SK-N-MC (cell line): Measurements from ENCODE around the gene NOX5.

Experiments used
- DNase-seq: peaks from one replicate; pipeline ENCODE4 v3.0.0-alpha.2; 2011; ENCODE audit warnings: low read depth, low spot score
- H3K27ac ChIP-seq: fragments of 200-600 bp; sonication (generic); 2 replicates; pipeline ENCODE4 v1.5.1; 2016; ENCODE audit warnings: mixed run types
- H3K36me3 ChIP-seq: fragments of 200-600 bp; sonication (generic); 2 replicates; pipeline ENCODE4 v1.6.1; 2017; ENCODE audit warnings: antibody characterized with exemption, low read length, mixed read lengths; ENCODE audit not compliant: insufficient read depth
- H3K4me3 ChIP-seq: fragments of 200-600 bp; sonication (generic); 2 replicates; pipeline ENCODE4 v1.5.1; 2016
- H3K9ac ChIP-seq: fragments of 200-600 bp; sonication (generic); 2 replicates; pipeline ENCODE4 v1.8.0; 2017; ENCODE audit warnings: mixed run types, mixed read lengths; ENCODE audit not compliant: insufficient read length
- H3K9me3 ChIP-seq: fragments of 200-600 bp; sonication (generic); 2 replicates; pipeline ENCODE4 v1.6.1; 2017; ENCODE audit warnings: low read depth, mild to moderate bottlenecking, antibody characterized with exemption, low read length, moderate library complexity, mixed read lengths
- EZH2 ChIP-seq: fragments of 200-600 bp; sonication (generic); IDR thresholded peaks from one replicate; pipeline ENCODE4 v1.6.1; 2017; ENCODE audit warnings: antibody characterized with exemption
- FOXP2 ChIP-seq: optimal IDR thresholded peaks from 2 replicates; pipeline ENCODE3; 2011; ENCODE audit warnings: mild to moderate bottlenecking, moderate library complexity; ENCODE audit not compliant: insufficient read depth; ENCODE audit errors: extremely low read length, control extremely low read depth
- POLR2AphosphoS5 ChIP-seq: IDR thresholded peaks from 2 replicates; pipeline ENCODE4 v1.6.1; 2012; ENCODE audit warnings: mild to moderate bottlenecking, low read depth, low read length, borderline replicate concordance

The NOX5 gene

DNA sequence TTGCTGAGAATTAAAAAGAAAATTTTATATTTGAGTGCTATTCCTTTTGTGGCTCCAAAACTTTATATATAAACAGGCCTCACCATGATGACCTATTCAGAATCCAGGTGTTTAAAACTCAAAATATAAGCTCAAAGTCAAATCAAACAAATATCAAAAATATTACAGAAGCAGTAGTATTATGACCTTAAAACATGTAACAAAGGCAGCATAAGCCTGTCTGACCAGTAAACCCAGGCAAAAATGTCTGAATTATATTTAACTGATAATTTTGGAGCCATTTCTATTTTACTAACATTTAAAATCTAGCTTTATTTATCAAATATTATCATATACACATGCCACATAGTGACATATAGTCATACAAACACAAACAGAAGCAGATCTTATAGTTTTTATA lies 6.4 kb upstream of the NOX5 start:
- Histone ChIP-seq H3K4me3 (no peak overlapping the region), H3K27ac (no peak overlapping the region), H3K9me3 (no peaks in the 10 kb centered on the region), H3K36me3 (no peaks in the 10 kb centered on the region), H3K9ac (no peak overlapping the region)
- no peak for DNase-seq
- TF ChIP-seq POLR2AphosphoS5 (no peak), EZH2 (no peak), FOXP2 (no peak)

- Histone ChIP-seq H3K9ac (no peak overlapping the region), H3K36me3 (no peaks in the 10 kb centered on the region), H3K27ac (no peak overlapping the region), H3K9me3 (no peaks in the 10 kb centered on the region), H3K4me3 (no peak overlapping the region)
- DNase-seq = no peak
- TF ChIP-seq FOXP2 (no peak), EZH2 (no peak), POLR2AphosphoS5 (no peak)
These were observed 5.2 kb upstream of the NOX5 start for GRCh38 chr15:69009341-69009740.

GRCh38 chr15:69011641-69012040 lies 2.9 kb upstream of the NOX5 start:
- H3K36me3 ChIP-seq = no peaks in the 10 kb centered on the region
- no peak overlapping the region for H3K9ac ChIP-seq
- H3K27ac ChIP-seq = no peak overlapping the region
- DNase-seq = no peak
- no peak overlapping the region for H3K4me3 ChIP-seq
- no peaks in the 10 kb centered on the region for H3K9me3 ChIP-seq
- TF ChIP-seq EZH2 = no peak
- TF ChIP-seq FOXP2 = no peak
- no peak for TF ChIP-seq POLR2AphosphoS5

GRCh38 chr15:69012761-69013364 lies 1.6 kb upstream of the NOX5 start:
- no peak for DNase-seq
- H3K36me3 ChIP-seq = no peaks in the 10 kb centered on the region
- TF ChIP-seq FOXP2 (no peak), POLR2AphosphoS5 (no peak), EZH2 (no peak)

DNA sequence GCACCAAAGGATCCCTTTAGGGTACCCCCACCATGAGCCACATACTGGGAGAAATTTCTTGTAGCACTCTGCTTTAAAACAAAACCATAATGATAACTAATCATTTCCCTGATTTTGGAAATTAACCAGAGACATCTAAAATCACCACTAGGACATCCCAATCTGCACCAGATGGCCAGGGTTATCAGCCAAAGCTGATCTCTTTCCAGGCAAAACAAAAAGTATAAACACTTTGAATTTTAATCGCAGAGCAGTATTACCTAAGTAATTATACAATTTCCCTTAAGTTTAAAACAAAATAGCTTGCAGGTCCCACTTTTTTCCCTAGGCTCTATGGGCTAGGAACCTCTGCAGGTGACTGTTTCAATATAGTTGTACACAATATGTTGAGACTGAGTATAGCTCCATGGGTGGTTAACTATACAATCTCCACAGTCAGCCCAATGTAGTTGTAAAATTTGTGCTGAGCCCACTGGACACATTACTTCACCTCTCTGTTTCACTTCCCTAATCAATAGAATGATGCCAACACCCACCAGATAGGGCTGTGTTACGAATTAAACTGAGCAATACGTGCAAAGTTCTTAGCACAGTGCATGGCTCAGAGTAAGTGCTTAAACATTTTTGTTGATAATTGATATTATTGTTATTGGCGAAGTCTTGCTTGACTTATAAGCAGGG lies 629 bp upstream of the NOX5 start:
- DNase-seq = no peak
- Histone ChIP-seq H3K27ac (no peak overlapping the region), H3K9me3 (no peaks in the 10 kb centered on the region)

More at GRCh38 chr15:69012761-69013364, 1.6 kb upstream of the NOX5 start:
- no peak overlapping the region for H3K9ac ChIP-seq
- H3K9me3 ChIP-seq = no peaks in the 10 kb centered on the region
- no peak overlapping the region for H3K27ac ChIP-seq
- H3K4me3 ChIP-seq = no peak overlapping the region

DNA sequence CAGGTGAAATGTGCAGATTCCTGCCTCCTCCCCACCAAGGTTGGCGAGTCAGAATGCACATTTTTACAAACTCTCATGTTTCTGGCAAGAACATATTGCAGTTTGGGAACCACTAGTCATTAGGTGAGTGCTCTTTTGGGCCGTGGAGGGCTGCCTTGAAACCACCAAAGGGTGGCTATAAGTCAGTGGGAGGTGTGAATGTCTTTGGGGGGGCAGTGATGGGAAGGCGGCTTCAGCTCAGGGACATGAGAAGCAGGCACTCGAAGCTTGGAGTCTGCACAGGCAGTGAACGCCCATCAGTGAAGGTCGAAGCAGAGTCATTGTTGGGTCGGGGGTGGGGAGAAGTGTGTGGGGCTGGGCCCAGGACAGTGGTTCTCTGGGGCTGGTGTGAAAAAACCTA lies 1.1 kb downstream of the NOX5 start:
- Histone ChIP-seq H3K9me3 (no peaks in the 10 kb centered on the region), H3K36me3 (no peaks in the 10 kb centered on the region), H3K4me3 (no peak overlapping the region), H3K9ac (no peak overlapping the region), H3K27ac (no peak overlapping the region)
- DNase-seq = no peak
- TF ChIP-seq POLR2AphosphoS5 = no peak
- TF ChIP-seq EZH2 = no peak
- no peak for TF ChIP-seq FOXP2

More for the DNA sequence above, 629 bp upstream of the NOX5 start:
- Histone ChIP-seq H3K9ac (no peak overlapping the region), H3K36me3 (no peaks in the 10 kb centered on the region), H3K4me3 (no peak overlapping the region)
- no peak for TF ChIP-seq EZH2
- TF ChIP-seq FOXP2 = no peak
- no peak for TF ChIP-seq POLR2AphosphoS5

DNA sequence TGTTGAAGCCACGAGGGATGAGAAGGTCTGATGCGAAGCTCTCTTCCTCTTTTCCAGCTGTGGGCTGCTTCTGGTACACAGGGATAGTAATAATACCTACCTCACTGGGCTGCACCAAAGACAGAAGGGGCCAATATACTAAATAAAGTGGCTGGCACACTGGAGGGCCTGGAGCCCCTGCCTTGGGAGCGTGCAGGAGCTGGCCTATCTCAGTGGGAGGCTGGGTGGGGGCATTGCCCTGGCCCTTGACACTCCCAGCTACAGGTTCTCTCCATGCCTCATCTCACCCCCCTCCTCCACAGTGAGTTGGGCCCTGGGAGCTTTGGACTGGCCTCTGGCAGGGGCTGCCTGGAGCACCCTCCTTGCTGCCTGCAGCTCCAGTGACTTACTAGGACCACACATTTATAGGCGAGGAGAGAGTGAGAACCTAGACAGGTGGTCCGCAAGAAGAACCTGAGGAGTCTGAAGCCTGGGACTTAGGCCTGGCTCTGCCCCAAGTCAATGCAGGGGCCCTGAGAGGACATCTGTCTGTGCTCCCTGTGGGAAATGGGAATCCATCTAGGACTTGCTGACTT lies 1.6 kb downstream of the NOX5 start:
- Histone ChIP-seq H3K36me3 (no peaks in the 10 kb centered on the region), H3K4me3 (no peak overlapping the region), H3K9me3 (no peaks in the 10 kb centered on the region), H3K27ac (no peak overlapping the region), H3K9ac (no peak overlapping the region)
- TF ChIP-seq FOXP2 (no peak), POLR2AphosphoS5 (no peak), EZH2 (no peak)
- no peak for DNase-seq

DNA sequence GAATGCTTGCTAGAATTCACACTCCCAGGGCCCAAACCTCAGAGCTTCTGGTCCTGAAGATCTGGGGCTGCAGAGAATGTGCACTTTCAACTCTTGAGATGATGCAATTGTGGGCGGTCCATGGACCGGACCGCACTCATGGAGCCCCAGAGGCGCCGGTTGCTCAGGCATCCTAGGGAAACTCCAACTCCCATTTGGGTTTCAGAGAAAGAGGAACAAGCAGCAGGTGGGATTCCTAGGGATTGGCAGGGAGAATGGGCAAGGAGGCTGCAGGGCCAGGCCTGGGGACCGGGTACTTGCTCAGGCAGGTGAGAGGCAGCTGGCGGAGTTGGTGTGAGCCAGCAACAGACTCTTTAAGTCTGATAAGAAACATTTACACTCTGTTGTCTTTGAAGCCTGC lies 3.5 kb downstream of the NOX5 start:
- H3K9ac ChIP-seq = no peak overlapping the region
- H3K9me3 ChIP-seq = no peaks in the 10 kb centered on the region
- H3K36me3 ChIP-seq = no peaks in the 10 kb centered on the region
- no peak overlapping the region for H3K4me3 ChIP-seq
- no peak overlapping the region for H3K27ac ChIP-seq
- no peak for DNase-seq
- TF ChIP-seq EZH2 (no peak), POLR2AphosphoS5 (no peak), FOXP2 (no peak)

- Histone ChIP-seq H3K9ac (no peak overlapping the region), H3K9me3 (no peaks in the 10 kb centered on the region), H3K4me3 (no peak overlapping the region), H3K36me3 (no peaks in the 10 kb centered on the region), H3K27ac (no peak overlapping the region)
- no peak for TF ChIP-seq EZH2
- no peak for TF ChIP-seq FOXP2
- no peak for TF ChIP-seq POLR2AphosphoS5
- no peak for DNase-seq
These were observed 4.5 kb downstream of the NOX5 start for GRCh38 chr15:69018951-69019350.
